Endometrium (tissue), 2 donors: ENCODE results near the gene BAIAP2L2.
"Not testable (repeated sequence)": the region's sequence is repeated elsewhere in the genome, so short reads cannot be mapped to it uniquely, and the experiment has no call there.

Experiments
- FAIRE-seq: peaks from 2 replicates; lab custom pipeline; 2012; peaks lifted over from hg19 to GRCh38; lab: Jason Lieb, UNC
- donor health status: control.
- donor health status: control.

BAIAP2L2 gene, protein sequence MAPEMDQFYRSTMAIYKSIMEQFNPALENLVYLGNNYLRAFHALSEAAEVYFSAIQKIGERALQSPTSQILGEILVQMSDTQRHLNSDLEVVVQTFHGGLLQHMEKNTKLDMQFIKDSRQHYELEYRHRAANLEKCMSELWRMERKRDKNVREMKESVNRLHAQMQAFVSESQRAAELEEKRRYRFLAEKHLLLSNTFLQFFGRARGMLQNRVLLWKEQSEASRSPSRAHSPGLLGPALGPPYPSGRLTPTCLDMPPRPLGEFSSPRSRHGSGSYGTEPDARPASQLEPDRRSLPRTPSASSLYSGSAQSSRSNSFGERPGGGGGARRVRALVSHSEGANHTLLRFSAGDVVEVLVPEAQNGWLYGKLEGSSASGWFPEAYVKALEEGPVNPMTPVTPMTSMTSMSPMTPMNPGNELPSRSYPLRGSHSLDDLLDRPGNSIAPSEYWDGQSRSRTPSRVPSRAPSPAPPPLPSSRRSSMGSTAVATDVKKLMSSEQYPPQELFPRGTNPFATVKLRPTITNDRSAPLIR

DNA sequence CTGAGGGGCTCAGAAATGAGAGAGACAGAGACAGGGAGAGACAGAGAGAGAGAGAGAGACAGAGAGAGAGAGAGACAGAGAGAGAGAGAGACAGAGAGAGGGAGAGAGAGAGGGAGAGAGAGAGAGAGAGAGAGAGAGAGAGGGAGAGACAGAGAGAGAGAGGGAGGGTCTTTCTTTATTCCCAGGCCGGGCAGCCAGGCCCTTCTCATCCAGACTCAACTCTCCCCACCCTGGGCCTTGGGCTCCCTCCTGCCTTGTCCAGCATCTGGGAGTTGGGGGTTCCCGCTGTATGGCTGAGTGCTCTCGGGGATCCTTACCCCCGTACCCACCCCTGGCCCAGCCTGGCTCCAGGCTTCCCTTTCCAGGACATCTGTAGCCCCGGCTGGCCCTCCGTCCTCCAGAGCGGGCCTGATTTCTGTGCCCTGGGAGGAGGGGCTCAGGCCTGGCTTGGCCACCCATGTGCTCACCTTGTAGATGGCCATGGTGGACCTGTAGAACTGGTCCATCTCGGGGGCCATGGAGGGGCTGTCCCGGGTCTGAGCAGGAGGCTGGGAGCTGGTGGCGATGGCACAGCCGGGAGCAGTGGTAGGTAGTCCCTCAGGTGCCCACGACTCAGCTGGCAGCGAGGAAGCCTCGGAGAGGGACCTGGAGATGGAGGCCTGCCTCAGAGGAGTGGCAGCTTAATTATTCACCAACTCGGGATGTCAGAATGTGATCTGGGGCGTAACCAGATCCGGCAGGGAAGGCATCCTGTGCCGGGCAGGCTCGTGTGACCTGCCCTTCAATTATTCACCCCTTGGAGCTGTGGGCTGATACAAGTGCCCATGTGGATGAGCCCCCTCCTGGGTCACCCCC is at the start of gene BAIAP2L2:
TSS of gene BAIAP2L2 (minus strand) at position 677 of the 855 bp plus-strand sequence. CDS start at position 518, 159 bp downstream.
- no peak for FAIRE-seq

DNA sequence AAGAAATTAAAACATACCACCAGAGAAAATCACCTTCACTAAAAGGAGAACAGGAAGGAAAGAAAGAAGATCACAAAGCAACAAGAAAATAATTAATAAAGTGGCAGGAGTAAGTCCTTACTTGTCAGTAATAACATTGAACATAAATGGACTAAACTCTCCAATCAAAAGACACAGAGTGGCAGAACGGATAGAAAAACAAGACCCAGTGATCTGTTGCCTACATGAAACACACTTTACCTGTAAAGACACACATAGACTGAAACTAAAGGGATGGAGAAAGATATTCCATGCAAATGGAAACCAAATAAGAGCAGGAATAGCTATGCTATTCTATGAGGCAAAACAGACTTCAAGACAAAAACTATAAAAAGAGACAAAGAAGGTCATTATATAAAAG is 45.2 kb upstream of the BAIAP2L2 start:
- no peak for FAIRE-seq

DNA sequence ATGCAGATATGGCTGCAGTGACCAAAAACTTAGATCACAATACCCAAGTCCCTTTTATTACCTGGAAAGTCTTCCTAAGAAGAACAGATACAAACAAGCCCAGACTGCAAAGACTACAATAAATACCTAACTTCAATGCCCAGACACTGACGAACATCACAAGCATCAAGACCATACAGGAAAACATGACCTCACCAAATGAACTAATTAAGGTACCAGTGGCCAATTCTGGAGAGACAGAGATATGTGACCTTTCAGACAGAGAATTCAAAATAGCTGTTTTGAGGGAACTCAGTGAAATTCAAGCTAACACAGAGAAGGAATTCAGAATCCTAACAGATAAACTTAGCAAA is 44.1 kb upstream of the BAIAP2L2 start:
- FAIRE-seq: not testable (repeated sequence)

DNA sequence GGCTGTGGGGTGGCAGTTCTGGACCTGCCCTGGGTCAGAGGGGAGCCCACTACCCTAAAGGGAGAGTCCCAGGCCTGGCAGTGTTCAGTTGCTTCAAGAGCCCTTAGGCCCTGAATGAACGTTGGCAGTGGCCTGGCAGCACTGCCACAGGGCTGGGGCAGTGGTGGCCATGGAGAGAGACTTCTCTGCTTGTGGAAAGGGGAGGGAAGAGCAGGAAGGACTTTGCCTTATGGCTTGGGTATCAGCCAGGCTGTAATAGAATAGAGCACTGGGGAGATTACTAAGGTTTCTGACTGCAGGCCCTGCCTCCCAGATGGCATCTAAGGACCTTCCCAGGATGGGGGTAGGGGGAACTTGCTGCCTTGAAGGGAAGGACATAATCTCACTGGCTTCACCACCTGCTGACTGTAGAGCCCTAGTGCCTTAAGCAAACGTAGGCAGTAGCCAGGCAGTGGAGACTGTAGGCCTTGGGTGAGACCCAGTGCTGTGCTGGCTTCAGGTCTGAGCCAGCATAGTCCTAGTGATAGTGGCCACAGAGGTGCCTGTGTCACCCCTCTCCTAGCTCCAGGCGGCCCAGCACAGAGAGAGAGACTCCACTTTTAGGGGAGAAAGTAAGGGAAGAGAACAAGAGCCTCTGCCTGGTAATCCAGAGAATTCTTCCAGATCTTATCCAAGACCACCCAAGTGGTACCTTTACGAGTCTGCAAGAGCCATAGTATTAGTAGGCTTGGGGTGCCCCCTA is 43.5 kb upstream of the BAIAP2L2 start:
- FAIRE-seq: no peak

DNA sequence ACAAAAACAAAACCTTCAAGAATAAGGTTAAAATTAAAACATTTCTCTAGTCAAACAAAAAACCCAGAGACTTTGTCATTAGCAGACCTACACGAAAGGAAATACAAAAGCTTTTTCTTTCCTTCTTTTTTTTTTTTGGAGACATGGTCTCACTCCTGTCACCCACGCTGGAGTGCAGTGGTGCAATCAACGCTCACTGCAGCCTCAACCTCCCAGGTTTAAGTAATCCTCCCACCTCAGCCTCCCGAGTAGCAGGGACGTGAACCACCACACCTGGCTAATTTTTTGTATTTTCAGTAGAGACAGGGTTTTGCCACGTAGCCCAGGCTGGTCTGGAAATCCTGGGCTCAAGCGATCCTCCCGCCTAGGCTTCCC is 40.6 kb upstream of the BAIAP2L2 start:
- no peak for FAIRE-seq

DNA sequence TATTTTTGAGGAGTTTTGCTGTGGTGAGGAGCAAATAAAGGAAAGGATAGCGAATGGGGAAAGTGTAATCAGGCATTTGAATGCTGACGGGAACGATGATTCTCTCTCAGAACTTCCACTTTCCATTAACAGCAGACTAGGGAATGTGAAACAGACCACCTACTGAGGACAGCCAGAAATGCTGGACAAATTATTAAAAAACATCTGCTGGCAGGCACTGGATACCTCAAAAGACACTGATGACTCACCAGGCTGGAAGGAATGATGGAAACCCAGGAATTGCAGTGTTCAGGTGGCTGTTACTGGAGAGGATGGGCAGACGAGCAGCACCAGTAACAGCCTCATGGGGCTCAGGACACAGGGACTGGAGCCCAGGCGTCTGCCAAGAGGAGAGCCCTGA is 37.8 kb upstream of the BAIAP2L2 start:
- FAIRE-seq: no peak

DNA sequence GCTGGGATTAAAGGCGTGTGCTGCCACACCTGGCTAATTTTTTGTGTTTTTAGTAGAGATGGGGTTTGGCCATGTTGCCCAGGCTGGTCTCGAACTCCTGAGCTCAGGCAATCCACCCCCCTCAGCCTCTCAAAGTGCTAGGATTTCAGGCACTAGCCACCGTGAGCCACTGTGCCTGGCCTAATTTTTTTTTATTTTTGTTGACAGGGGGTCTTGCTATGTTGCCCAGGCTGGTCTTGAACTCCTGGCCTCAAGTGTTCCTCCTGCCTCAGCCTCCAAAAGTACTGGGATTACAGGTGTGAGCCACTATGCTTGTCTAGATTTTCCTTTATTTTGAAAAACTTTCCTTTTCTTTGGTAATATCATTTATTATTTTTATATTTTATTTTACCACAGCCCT is 35.7 kb upstream of the BAIAP2L2 start:
- not testable (repeated sequence) for FAIRE-seq

DNA sequence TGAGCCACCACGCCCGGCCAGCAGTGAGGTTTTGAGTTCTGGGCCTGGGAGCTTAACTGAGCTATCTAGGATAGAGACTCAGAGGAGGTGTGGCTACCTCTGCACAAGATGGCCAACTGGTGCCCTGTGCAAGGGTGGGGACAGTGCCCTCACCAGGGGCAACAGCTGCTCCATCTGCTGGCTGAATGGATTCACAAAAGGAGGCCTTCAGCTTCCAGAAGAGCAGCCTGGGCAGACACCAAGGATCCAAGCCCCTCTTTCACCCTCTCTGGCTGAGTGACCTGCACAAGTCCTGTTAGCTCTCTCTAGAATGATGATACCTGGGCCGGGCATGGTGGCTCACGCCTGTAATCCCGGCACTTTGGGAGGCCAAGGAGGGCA is 33.5 kb upstream of the BAIAP2L2 start:
- no peak for FAIRE-seq

DNA sequence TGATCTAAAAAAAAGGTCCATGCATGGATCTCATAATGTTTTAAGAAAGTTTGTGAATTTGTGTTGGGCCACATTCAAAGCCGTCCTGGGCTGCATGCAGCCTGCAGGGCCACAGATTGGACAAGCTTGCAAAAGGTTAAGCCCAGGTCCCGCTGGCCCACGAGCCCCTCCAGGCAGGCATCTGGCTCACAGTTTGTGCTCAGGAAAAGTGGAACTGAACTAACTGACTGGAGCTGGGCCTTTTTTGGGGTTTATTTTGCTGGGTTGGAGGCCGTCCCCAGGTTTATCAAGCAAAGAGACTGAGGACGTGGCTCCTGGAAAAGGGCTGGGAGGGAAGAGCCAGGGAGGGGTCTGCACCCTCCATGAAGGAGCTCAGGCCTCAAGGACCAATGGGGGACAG is 32.1 kb upstream of the BAIAP2L2 start:
- FAIRE-seq: no peak

DNA sequence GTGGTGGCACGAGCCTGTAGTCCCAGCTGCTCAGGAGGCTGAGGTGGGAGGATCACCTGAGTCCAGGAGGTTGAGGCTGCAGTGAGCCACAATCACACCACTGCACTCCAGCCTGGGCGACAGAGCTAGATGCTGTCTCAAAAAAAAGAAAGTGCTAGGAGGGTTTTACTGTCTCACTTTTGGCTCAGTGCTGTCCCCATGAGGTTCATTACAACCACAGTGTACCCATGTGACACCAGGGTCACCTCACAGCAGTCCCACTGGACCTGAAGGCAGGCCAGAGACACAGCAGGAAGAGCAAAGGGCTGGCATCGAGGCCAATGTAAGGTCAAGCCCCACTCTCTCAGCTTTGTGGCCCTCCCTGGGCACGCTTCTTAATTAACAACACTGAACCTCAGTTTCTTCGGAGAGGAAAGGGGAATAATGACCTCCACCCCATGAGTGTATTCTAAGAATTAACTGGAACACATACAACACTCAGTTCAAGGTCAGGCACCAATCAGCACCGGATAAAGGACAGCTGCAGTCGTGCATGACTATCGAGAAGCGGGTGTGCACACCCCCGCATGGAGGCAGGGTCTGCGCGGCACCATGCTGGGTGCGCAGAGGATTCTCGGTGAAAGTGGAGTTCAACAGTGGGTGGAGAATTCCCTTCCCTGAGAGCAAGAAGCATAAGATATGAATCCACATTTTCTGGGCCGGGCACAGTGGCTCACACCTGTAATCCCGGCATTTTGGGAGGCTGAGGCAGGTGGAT is 30.9 kb upstream of the BAIAP2L2 start:
- no peak for FAIRE-seq

DNA sequence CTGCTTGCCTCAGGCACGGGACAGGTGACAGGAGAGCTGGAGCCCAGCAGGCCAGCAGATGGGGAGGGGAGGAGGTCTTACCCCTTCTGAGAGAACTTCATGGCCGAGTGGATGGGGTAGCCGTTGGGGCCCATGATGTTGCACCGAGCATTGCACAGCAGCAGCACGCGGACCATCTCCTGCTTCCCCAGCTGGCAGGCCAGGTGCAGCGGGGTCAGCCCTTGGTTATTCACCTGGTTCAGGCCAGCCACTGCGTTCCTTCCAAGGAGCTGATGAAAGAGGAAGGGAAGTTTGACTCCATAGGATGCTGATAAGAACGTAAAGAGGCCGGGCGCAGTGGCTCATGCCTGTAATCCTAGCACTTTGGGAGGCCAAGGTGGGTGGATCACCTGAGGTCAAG is 29.4 kb upstream of the BAIAP2L2 start:
- no peak for FAIRE-seq

DNA sequence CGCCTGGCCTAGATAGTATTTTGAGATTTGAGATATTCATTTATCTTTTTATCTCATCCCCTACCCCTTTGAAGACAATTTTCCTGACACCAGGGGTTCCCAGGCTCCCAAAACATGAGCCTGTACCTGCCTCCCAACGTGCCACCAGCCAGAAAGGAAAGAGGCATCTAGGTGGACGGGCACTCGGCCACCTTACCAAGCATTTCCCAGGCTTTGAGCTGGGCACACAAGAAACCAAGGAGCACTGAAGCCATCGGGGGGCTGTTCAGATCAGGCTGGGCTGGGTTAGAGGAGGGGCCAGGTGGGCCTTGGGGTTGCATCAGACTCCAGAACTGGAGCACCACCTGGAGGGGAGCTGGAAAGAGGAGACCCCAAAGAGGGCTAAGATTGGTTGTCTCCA is 28.5 kb upstream of the BAIAP2L2 start:
- FAIRE-seq: no peak

DNA sequence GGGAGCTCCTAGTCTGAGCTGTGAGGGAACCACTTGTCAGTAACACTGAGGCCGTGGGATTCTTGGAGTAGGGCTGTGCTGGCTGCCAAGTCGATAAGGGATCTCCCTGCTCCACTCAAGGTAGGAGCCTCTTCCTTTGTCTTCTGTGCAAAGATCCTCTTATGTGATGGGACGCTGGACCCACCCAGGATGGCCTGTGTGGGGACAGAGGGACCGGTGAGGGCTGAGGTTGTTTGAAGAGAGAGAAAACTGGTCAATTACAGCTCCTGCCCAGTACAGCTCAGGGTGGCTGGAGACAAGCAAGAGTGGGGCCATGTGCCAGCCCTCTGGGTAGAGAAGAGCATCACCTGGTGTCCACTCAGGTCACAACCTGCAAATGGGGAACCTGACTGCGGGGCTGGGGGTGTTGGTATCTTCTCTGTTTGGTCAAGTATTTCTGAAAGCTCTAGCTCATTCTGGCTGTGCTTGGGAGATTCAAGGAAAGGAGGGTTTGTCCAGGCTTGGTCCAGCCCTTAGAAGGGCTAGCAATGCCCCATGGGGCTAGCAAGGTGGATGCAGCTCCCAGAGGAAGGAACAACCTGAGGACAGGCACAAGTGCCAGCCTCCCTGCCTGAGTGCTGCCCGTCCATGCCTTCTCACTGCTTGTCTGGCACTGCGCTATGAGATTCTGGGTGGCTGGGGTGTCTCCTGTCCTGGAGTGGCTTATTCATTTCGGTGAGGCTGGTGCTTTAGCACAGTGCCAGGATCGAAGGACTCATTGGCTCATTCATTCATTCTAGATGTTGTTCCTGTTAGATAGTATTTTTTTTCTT is 27.6 kb upstream of the BAIAP2L2 start:
- FAIRE-seq: no peak

DNA sequence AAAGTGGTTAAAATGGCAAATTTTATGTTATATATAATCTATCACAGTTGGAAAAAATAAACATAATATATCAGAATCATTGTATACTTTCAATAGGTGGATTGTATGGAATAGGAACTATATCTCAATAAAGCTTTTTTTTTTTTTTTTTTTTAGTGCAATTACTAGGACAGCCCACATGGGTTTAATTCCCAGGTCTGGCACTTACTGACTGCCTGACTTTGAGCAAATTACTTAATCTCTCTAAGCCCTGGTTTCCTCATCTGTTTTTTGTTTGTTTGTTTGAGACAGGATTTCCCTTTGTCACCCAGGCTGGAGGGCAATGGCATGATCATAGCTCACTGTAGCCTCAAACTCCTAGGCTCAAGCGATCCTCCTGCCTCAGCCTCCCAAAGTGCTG is 26.1 kb upstream of the BAIAP2L2 start:
- FAIRE-seq: no peak

DNA sequence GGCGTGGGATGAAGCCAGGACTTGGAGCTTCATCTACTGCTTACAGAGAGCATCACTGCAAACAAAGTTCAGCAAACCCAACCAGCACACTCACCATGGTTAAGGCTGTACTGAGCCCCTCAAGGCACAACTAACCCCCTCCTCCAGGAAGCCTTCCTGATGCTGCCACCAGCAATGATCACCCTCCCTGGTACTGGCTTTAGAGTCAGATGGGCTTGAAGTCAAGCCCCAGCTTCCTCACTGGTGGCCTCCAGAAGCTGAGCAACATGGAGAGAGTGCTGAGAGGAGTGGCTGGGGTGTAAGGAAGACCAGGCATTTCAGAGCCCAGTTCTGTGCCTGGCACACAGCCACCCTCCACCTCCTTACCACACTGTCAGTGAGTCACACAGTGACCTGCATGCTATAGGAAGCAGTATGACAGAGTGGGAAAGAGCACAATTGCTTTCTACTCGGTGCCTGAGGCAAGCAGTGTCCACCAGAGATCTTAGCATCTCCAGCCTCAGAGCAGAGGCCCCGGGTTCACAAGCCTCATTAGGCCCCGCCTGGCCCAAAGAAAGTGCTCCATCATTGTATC is 24.7 kb upstream of the BAIAP2L2 start:
- FAIRE-seq: no peak

DNA sequence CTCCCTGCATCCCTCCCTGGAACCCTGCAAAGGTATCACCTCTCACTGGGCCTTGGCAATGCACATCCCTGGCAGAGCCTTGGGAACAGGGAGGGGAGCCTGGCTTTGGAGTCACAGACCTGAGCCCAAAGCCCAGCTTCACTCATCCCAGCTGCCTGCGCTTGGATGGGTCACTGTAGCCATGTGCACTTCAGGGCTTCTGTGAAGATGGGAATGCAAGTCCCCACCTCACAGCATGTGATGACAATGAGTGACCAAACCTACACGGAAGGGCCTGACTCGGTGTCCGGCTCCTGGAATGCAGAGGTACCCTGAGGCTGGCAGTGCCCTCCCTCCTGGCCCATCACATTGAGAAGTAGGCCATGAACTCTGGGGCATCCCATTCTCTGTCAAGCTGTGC is 22.8 kb upstream of the BAIAP2L2 start:
- FAIRE-seq: no peak

DNA sequence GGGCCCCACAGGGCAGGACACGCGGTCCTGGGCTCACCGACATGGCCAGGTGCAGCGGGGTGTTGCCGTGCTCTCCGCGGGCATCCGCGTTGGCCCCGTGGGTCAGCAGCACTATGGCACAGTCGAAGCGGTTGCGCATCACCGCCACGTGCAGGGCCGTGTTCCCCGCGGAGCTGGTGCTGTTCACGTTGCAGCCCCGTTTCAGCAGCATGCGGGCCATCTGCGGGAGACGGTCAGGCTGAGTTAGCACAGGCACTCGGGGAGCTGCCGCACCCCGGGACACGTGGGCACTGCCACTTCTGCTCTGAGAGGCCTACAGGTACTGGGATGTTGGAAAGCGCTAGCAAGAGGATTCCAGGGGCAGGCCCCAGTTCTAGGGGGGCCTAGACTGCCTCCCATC is 22.3 kb upstream of the BAIAP2L2 start:
- FAIRE-seq: no peak

DNA sequence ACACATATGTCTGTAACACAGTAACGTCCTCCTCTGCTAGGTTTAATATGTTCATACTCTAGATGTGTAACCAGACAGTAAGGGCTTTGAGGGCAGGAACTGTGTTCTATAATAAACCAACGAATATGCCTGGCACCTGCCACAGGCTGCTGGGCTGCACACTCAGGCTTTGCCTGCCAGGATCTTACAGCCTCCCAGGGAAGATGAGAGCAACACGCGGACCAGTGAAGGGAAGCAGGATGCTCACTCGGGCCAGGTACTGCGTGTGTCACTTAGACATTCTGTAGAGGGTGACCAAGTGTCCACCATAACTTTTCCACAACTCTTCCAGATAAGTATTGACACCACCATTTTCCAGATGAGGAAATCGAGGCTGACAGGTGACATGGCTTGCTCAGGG is 21.7 kb upstream of the BAIAP2L2 start:
- FAIRE-seq: no peak

DNA sequence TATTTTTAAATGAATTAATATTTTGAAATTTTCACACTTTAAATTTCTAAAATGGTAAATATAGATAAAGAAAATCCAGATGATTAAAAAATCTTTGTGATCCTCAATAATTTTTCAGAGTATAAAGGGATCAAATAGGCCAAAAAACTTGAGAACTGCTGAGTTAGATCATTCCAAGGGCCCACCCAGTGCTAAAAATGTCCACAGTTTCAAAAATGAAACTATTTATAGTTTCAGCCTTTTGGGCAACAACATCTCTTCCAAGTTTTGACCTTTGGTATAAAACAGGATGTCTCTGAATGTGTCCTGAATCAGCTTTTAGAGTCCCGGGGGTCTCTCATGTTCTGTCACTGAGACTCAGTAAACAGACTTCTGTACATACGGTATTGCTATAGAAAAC is 20.9 kb upstream of the BAIAP2L2 start:
- no peak for FAIRE-seq

DNA sequence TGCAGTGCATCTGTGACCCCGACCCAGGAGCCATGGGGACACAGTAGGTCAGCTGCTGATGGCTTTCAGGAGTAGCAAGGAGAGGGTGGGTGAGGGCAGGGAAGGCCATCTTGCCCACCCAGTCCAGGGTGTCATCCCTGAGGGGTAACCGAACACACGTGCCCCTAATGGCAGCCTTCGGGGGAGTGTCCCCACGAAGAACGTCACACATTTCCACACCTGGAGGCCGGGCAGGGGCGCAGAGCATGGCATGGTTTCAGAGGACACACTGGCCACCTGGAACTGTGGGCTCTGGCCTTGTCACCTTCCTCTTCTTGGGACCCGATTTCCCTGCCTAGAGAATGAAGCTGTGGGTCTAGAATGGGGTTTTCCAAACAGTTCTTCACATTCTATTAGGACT is 19.4 kb upstream of the BAIAP2L2 start:
- FAIRE-seq: no peak

DNA sequence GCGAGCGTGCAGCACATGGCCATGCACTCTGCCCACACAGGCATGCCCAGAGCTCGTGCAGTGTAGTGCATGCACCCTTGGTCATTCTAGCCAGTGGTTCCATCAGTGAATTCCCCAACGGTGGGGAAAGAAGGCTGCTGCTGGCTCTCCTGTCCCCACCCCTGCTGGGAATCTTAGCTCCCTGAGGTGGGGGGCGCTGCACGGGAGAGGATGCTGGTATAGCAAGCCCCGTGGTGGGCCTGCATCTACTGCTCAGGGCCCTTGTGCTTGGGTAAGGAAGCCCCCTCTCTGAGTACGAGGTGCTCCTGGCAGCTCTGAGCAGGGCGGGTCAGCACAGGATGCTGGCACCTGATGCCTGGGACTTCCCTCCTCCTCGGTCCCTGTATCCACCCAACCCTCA is 18.5 kb upstream of the BAIAP2L2 start:
- no peak for FAIRE-seq
